Measurements from ENCODE around the gene LRRC8D. TPM values are rescaled to one million over a fixed set of nuclear protein-coding genes. Genes with fewer than 3 reads are reported as not detected.

The LRRC8D gene
- polyA plus RNA-seq, 3 donors, result 28.0 to 43.8 (median 42.9) TPM

- no peaks in the 10 kb centered on the region for H3K27me3 Mint-ChIP-seq (ENCODE audit: low read depth in 3 of 3)
- Histone ChIP-seq H3K4me3 (replicated peaks in 1 of 3; ENCODE audit: low read depth in 2 of 3, low read length in 3 of 3) (peak overlapping the region in 1 of 3 experiments; percentile 2), H4K20me1 (ENCODE audit: insufficient read depth, low read length) (peaks cover 100% of the 10 kb centered on the region), H3K27ac (ENCODE audit: low read depth in 1 of 2, low read length in 2 of 2) (peak overlapping the region; percentile 14 to 75), H3K9ac (ENCODE audit: insufficient read depth, low read length, poor library complexity, severe bottlenecking) (peak overlapping the region; percentile 1), H3K27me3 (ENCODE audit: control insufficient read depth in 2 of 2, insufficient read depth in 2 of 2, low read length in 2 of 2) (no peaks in the 10 kb centered on the region), H3K4me1 (ENCODE audit: control insufficient read depth in 1 of 2, insufficient read depth in 2 of 2, low read length in 2 of 2) (peaks cover 48 to 57% of the 10 kb centered on the region in 2 donors), H3K9me3 (replicated peaks in 1 of 2; ENCODE audit: control insufficient read depth in 1 of 2, insufficient read depth in 1 of 2, low read length in 2 of 2) (no peaks in the 10 kb centered on the region), H3K4me2 (replicated peaks; ENCODE audit: extremely low read depth, low read length, poor library complexity, severe bottlenecking) (peak overlapping the region; percentile 24), H3K79me2 (ENCODE audit: insufficient read depth, low read length) (peaks cover 99% of the 10 kb centered on the region), H2AFZ (ENCODE audit: insufficient read depth, low read depth, low read length, poor library complexity, severe bottlenecking) (no peak overlapping the region), H3K36me3 (replicated peaks in 1 of 2; ENCODE audit: control insufficient read depth in 1 of 2, insufficient read depth in 2 of 2, low read length in 2 of 2) (peaks cover 2 to 22% of the 10 kb centered on the region in 2 donors)
- peak overlapping the region; percentile 52 to 92 (median 77) for H3K27ac Mint-ChIP-seq
- intact Hi-C loops (cut with micrococcal nuclease), result no loop called here
- H3K9me3 Mint-ChIP-seq, result no peaks in the 10 kb centered on the region
- TF ChIP-seq, protein P1, sequence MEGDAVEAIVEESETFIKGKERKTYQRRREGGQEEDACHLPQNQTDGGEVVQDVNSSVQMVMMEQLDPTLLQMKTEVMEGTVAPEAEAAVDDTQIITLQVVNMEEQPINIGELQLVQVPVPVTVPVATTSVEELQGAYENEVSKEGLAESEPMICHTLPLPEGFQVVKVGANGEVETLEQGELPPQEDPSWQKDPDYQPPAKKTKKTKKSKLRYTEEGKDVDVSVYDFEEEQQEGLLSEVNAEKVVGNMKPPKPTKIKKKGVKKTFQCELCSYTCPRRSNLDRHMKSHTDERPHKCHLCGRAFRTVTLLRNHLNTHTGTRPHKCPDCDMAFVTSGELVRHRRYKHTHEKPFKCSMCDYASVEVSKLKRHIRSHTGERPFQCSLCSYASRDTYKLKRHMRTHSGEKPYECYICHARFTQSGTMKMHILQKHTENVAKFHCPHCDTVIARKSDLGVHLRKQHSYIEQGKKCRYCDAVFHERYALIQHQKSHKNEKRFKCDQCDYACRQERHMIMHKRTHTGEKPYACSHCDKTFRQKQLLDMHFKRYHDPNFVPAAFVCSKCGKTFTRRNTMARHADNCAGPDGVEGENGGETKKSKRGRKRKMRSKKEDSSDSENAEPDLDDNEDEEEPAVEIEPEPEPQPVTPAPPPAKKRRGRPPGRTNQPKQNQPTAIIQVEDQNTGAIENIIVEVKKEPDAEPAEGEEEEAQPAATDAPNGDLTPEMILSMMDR (IDR thresholded peaks at IDR 0.05), result no peak
- peak overlapping the region in 1 of 2 donors; percentile 51 for H3K4me3 Mint-ChIP-seq
- peaks cover 70% of the 10 kb centered on the region for H3K4me1 Mint-ChIP-seq
- H3K36me3 Mint-ChIP-seq, result peaks cover 21 to 41% of the 10 kb centered on the region in 2 donors
- peak in 1 of 3 donors; percentile 17 for DNase-seq
- 5% methylated on average over 2 of the region's 6 CpGs for WGBS (ENCODE audit: insufficient coverage)
Observed at GRCh38 chr1:89904219-89904980, 83.6 kb downstream of the LRRC8D start.

GRCh38 chr1:89905395-89906058, 84.7 kb downstream of the LRRC8D start:
- Histone ChIP-seq H3K4me1 (ENCODE audit: control insufficient read depth in 1 of 2, insufficient read depth in 2 of 2, low read length in 2 of 2) (peaks cover 50 to 61% of the 10 kb centered on the region in 2 donors), H3K9me3 (replicated peaks in 1 of 2; ENCODE audit: control insufficient read depth in 1 of 2, insufficient read depth in 1 of 2, low read length in 2 of 2) (no peaks in the 10 kb centered on the region), H3K9ac (ENCODE audit: insufficient read depth, low read length, poor library complexity, severe bottlenecking) (no peak overlapping the region), H3K36me3 (replicated peaks in 1 of 2; ENCODE audit: control insufficient read depth in 1 of 2, insufficient read depth in 2 of 2, low read length in 2 of 2) (peaks cover 2 to 15% of the 10 kb centered on the region in 2 donors), H3K27ac (ENCODE audit: low read depth in 1 of 2, low read length in 2 of 2) (peak overlapping the region in 1 of 2 donors; percentile 91), H3K79me2 (ENCODE audit: insufficient read depth, low read length) (peaks cover 99% of the 10 kb centered on the region), H3K27me3 (ENCODE audit: control insufficient read depth in 2 of 2, insufficient read depth in 2 of 2, low read length in 2 of 2) (no peaks in the 10 kb centered on the region), H3K4me3 (replicated peaks in 1 of 3; ENCODE audit: low read depth in 2 of 3, low read length in 3 of 3) (no peak overlapping the region), H2AFZ (ENCODE audit: insufficient read depth, low read depth, low read length, poor library complexity, severe bottlenecking) (no peak overlapping the region), H3K4me2 (replicated peaks; ENCODE audit: extremely low read depth, low read length, poor library complexity, severe bottlenecking) (no peak overlapping the region), H4K20me1 (ENCODE audit: insufficient read depth, low read length) (peaks cover 100% of the 10 kb centered on the region)
- peaks cover 71% of the 10 kb centered on the region for H3K4me1 Mint-ChIP-seq
- H3K36me3 Mint-ChIP-seq, result peaks cover 21 to 35% of the 10 kb centered on the region in 2 donors
- H3K27me3 Mint-ChIP-seq (ENCODE audit: low read depth in 3 of 3), result no peaks in the 10 kb centered on the region
- DNase-seq, result no peak
- no peaks in the 10 kb centered on the region for H3K9me3 Mint-ChIP-seq
- TF ChIP-seq, protein P1 (IDR thresholded peaks at IDR 0.05), result no peak
- intact Hi-C loops (cut with micrococcal nuclease), result loop anchor here in 1 of 2 donors (5.0 kb wide), 1 partner anchor 37 kb away; no protein-coding TSS in a partner anchor
- H3K4me3 Mint-ChIP-seq, result no peak overlapping the region
- H3K27ac Mint-ChIP-seq, result peak overlapping the region in 6 of 7 donors; percentile 47 to 95 (median 72)
- WGBS (ENCODE audit: insufficient coverage), result 100% methylated on average over 1 of the region's 5 CpGs
